Endometrial microvascular endothelial cells (primary cell): ENCODE measurements around the gene ARHGEF12. TPM values are rescaled to one million over a fixed set of nuclear protein-coding genes. Genes with fewer than 3 reads are reported as not detected.

Source experiments
- in situ Hi-C: cut with HindIII; loops from 2 replicates; pipeline ENCODE4 v1.10.0; 2017; ENCODE audit warnings: low sequenced_read_pairs, low pct_unique_long_range_greater_than_20kb; ENCODE audit errors: inconsistent ontology term
- total RNA-seq: library from RNA; depleted of rRNA; stranded (reverse); fragments of >200 nt; gene quantifications from one replicate; pipeline ENCODE4 v1.2.3, GENCODE V29; 2015; ENCODE audit errors: inconsistent ontology term

ARHGEF12 gene
- total RNA-seq, 1 donor from 2014 or later = 60.8 TPM

DNA sequence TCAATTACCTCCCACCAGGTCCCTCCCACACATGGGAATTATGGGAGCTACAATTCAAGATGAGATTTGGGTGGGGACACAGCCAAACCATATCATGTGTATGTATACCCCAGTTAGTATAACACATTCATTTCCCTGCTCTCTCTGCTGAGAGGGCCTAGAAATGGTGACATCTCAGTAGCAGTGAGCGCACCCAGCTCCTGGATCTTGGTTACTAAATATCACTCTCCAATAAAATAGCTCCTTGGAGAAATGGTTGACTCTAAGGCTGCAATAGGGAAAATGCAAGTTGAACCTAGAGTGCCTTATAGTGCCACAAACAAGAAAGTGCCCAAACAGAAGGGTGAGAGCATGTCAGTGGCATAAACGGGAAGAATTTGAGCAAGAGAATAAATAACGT, 59.6 kb downstream of the ARHGEF12 start:
- in situ Hi-C loops = no loop called here

DNA sequence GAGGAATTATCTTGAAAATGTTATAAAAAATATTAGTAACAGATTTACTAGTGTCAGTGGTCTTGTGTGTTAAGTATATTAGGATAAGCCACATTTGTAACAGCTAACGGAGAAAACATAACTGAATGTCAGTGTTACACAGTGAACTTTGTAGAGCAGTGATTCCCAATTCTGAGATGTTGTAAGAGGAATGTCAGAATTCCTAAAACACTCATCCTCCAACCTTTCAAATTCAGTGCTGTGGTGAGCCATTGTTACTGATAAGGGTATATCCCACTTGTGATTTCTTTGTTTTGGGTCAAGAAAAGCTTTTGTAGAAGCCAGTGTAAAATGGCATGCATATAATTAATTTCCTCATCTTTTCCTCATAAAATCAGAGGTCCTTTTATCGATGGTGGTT, 61.9 kb downstream of the ARHGEF12 start:
- in situ Hi-C loops = no loop called here

DNA sequence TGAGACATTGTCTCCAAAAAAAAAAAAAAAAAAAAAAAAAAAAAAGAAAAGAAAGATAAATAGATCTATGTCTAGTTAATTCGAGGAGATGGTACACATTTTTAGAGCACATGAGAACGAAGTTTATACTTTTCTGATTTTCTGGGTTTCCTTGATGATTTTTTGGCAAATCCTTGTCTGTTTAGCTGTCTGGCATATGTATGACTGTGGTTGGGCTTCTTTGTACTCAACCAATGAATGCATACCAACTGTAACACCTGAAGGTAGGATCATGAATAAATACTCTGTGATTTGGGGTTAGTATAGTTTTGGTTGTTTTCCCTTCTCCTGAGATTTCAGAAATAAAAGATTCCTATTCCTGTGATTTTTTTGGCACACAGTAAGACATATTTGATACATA, 63.1 kb downstream of the ARHGEF12 start:
- in situ Hi-C loops = no loop called here

GRCh38 chr11:120400564-120401364, 64.6 kb downstream of the ARHGEF12 start:
- in situ Hi-C loops = no loop called here

- in situ Hi-C loops = no loop called here
These were observed 65.3 kb downstream of the ARHGEF12 start for GRCh38 chr11:120401506-120401905.

GRCh38 chr11:120403966-120404365, 67.8 kb downstream of the ARHGEF12 start:
- in situ Hi-C loops = no loop called here

DNA sequence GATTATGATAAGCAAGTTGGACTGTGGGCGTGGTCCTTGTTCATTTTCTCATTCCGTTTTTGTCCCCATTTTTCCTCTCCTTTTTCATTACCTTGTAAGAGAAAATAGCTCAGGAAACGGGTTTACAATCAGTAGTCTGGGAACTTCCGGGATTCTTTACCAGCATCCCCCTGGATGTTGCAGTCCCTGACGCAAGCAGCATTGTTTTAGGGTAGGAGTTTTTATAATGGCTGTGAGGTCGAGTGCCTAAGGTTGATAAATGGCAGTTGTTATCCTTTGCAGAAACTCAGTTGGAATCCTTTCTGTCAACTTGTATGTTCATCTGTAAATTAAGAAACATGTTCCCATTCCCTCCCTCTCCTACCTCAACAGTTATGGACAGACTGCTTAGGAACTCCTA, 68.3 kb downstream of the ARHGEF12 start:
- in situ Hi-C loops = no loop called here

DNA sequence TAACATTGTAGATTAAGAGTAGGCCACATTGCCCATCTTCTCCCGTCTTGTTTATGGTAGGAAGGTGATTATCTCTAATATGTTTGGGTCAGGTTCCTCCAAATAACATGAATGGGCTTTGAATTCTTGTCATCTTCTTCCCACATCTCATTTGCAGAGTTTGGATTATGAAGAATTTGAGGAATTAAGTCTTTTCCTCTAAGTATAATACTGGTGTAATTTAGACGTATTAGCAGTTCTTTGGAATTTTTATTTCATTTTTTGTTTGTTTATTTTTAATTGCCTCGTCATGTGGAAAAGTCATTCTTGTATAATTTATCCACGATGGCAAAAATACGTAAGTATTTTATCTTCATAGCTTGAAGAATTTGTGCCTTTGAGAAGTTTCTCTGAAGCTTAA, 73.4 kb downstream of the ARHGEF12 start:
- in situ Hi-C loops = no loop called here

- in situ Hi-C loops = no loop called here
These were observed 74.6 kb downstream of the ARHGEF12 start for GRCh38 chr11:120410622-120411380.

- in situ Hi-C loops = no loop called here
These were observed 77.3 kb downstream of the ARHGEF12 start for GRCh38 chr11:120413480-120413879.

DNA sequence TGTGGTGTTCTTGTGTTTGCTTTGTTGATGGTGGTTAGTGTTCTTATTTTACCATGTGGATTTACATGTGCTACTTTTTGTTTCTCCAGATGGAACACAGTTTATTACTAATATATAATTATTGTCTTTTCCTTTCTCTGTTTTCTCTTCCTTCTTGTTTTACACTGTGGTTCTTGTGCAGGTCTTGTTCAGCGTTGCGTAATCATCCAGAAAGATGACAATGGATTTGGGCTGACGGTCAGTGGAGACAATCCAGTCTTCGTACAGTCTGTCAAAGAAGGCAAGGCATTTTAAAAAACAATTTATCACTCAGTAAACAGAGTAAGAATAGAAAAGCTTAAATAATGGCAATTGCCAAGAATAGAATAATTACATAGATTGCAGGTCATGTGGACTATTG, 84.4 kb downstream of the ARHGEF12 start:
- in situ Hi-C loops = no loop called here

DNA sequence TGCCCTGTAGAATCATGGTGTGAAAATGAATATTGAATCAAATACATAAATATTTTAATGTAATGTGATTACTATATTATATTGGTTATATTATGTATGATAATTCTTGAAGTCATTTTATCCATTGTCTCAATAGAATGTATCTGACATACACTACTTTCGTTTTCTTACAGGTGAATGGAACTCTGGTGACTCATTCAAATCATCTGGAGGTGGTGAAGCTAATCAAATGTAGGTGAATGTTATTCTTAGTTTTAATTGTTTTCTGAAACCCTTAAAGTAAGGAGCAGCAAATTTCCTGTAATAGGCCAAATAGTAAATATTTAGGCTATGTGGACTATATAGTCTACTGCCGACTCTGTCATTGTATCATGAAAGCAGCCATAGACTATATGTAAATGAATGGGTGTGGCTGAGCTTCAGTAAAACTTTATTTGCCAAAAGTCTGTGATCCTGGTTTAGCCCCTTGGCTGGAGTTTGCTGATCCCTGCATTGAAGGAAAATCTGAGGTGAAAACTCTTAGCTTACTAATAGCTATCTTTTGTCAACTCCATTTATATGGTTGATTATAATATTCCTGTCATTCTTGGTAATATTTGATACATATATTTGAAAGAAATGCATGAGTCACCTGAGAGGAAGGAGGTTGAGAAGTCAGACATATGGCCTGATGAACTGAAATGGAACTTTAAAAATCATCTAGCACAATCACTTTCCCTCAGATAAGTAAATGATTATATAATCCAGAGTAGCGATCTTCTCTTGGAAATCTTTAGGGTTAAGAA, 88.2 kb downstream of the ARHGEF12 start:
- in situ Hi-C loops = no loop called here

GRCh38 chr11:120424970-120425332, 88.7 kb downstream of the ARHGEF12 start:
- in situ Hi-C loops = no loop called here

DNA sequence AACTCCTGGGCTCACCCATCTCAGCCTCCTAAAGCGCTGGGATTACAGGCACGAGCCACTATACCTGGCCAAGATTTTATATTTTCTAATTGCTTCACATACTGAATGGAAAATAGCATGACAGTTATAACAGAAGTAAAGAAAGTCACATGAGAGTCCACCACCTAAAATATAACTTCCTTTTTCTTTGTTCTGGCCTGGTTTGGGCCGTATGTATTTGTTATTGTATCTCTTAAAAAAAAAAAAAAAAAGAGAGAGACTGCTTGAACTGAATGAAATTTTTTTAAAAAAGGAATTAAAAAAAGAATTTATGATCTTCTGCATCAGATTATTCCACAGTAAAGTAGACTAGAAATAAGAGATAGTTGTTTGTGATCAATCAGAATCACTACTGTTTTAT, 89.3 kb downstream of the ARHGEF12 start:
- in situ Hi-C loops = no loop called here

DNA sequence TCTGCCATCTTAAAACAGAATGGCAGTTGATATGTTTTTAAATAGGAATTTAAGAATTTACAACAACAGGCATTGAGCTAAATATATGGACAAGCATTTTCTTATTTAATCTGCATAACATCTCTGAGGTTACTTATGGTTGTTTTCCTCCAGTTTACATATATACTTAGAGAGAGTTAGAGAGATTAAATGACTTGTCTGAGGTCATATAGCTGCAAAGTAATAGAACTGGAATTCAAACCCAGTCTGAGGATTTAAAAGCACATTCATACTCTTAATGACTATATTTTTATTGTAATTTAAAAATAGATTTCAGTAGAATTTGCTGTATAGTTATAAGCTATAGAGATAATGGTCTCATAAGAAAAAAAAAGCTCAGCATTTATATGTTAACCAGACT, 93.9 kb downstream of the ARHGEF12 start:
- in situ Hi-C loops = no loop called here

DNA sequence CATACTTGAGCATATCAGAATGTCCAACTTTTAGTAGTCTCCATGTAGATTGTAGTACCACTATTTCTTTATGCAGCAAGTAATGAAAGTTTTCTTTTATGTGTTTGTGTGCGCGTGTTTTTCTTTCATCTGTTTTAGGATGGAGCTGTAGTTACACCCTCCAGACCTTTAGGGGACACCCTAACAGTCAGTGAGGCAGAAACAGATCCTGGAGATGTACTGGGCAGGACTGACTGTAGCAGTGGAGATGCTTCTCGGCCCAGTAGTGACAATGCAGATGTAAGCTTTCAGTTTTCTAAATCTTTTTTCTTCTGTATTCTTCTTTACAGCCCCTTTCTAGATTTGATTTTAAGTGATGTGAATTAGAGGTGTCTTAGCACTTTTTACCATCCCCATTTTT, 95.4 kb downstream of the ARHGEF12 start:
- in situ Hi-C loops = no loop called here

DNA sequence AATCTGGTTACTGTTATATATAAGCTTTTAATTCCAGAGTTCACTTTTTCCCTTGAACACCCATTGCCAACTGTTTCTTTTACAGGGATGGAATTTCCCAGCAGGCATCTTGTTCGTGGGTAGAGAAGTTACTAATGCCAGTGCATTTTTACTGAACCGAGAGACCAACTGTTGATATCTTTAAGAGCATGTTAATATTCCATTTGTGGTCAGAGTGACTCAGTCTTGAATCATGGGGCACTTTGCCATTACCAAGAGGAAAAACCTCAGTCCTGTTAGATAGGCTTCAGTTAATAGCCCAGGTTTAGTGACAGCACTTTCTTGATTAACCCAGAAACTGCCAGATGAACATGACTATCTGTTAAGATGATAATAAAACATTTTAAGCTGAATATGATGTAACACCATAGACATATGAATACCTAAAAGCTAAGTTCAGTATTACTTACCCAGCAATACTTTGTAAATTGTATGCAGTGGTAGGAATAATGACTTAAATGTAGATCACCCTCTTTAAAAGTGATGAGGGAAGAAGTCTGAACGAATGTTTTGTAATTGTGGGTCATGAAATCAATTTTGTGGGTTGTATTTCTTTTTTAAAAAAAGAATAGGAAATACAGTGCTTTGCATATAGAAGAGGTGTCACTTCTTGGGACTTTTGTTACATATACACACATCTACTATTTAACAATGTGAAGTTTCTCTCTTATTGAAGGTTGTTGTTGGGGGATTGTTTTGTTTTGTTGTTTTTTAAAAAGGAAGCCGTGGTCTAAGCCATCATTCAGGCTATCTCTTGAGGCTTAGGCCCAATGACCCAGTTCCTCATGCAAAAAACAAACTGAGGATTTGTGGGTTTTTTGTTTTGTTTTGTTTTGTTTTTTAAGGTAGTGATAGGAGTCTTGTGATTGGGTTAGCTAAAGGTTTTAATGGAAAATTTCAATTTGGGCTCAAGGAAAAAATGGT, 96.1 kb downstream of the ARHGEF12 start:
- in situ Hi-C loops = no loop called here

- in situ Hi-C loops = no loop called here
These were observed 105.4 kb downstream of the ARHGEF12 start for GRCh38 chr11:120441592-120441991.

DNA sequence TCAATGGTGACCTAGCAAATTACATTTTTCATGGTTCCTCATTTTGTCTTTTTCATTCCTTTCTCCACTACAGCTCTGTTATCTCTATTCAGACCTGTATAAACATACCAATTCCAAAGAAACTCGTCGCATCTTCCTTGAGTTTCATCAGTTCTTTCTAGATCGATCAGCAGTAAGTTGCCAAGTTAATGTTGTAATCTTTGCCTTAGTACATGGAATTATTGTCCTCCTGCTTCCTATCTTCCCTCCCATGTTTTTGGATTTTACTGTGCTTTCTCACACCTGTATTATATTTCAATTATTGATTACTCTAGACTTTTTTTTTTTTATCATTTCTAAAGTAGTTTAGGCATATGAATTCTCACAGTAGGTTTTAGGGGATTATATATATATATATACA, 105.8 kb downstream of the ARHGEF12 start:
- in situ Hi-C loops = no loop called here
